ENCODE results near the gene TMEM141. TPM values are rescaled to one million over a fixed set of nuclear protein-coding genes. Genes with fewer than 3 reads are reported as not detected.

Gene TMEM141
- total RNA-seq, 1 donor from 2014 or later: 228 TPM

GRCh38 chr9:136824496-136825225 is 33.5 kb downstream of the TMEM141 start:
- peaks cover 27% of the 10 kb centered on the region for H3K36me3 ChIP-seq (ENCODE audit: control insufficient read depth, insufficient read depth, low read length)
- H3K27me3 ChIP-seq (ENCODE audit: control insufficient read depth, insufficient read depth, low read length): no peaks in the 10 kb centered on the region
- no peak for DNase-seq (ENCODE audit: low read depth)
- H3K4me3 ChIP-seq (ENCODE audit: low read depth, low read length): no peak overlapping the region
- TF ChIP-seq CTCF (IDR thresholded peaks at IDR 0.05; ENCODE audit: insufficient read depth, low read length, severe bottlenecking): no peak
- no peak for FAIRE-seq

- no peak overlapping the region for H3K4me3 ChIP-seq (ENCODE audit: low read depth, low read length)
- H3K36me3 ChIP-seq (ENCODE audit: control insufficient read depth, insufficient read depth, low read length): peaks cover 32% of the 10 kb centered on the region
- DNase-seq (ENCODE audit: low read depth): no peak
- no peak for FAIRE-seq
- TF ChIP-seq CTCF (IDR thresholded peaks at IDR 0.05; ENCODE audit: insufficient read depth, low read length, severe bottlenecking): no peak
- no peaks in the 10 kb centered on the region for H3K27me3 ChIP-seq (ENCODE audit: control insufficient read depth, insufficient read depth, low read length)
These were observed 34.4 kb downstream of the TMEM141 start for GRCh38 chr9:136825295-136826187.

- DNase-seq (ENCODE audit: low read depth) (no peak), FAIRE-seq (no peak)
- Histone ChIP-seq H3K36me3 (ENCODE audit: control insufficient read depth, insufficient read depth, low read length) (peaks cover 33% of the 10 kb centered on the region), H3K4me3 (ENCODE audit: low read depth, low read length) (no peak overlapping the region), H3K27me3 (ENCODE audit: control insufficient read depth, insufficient read depth, low read length) (no peaks in the 10 kb centered on the region)
- no peak for TF ChIP-seq CTCF (IDR thresholded peaks at IDR 0.05; ENCODE audit: insufficient read depth, low read length, severe bottlenecking)
These were observed 35.0 kb downstream of the TMEM141 start for GRCh38 chr9:136826188-136826541.

- Histone ChIP-seq H3K27me3 (ENCODE audit: control insufficient read depth, insufficient read depth, low read length) (no peaks in the 10 kb centered on the region), H3K36me3 (ENCODE audit: control insufficient read depth, insufficient read depth, low read length) (peaks cover 35% of the 10 kb centered on the region), H3K4me3 (ENCODE audit: low read depth, low read length) (no peak overlapping the region)
- DNase-seq (ENCODE audit: low read depth) (no peak), FAIRE-seq (peak; percentile 23)
- no peak for TF ChIP-seq CTCF (IDR thresholded peaks at IDR 0.05; ENCODE audit: insufficient read depth, low read length, severe bottlenecking)
These were observed 35.8 kb downstream of the TMEM141 start for GRCh38 chr9:136826703-136827582.

- Histone ChIP-seq H3K36me3 (ENCODE audit: control insufficient read depth, insufficient read depth, low read length) (peaks cover 36% of the 10 kb centered on the region), H3K4me3 (ENCODE audit: low read depth, low read length) (no peak overlapping the region), H3K27me3 (ENCODE audit: control insufficient read depth, insufficient read depth, low read length) (no peaks in the 10 kb centered on the region)
- no peak for TF ChIP-seq CTCF (IDR thresholded peaks at IDR 0.05; ENCODE audit: insufficient read depth, low read length, severe bottlenecking)
- FAIRE-seq (no peak), DNase-seq (ENCODE audit: low read depth) (no peak)
These were observed 36.8 kb downstream of the TMEM141 start for GRCh38 chr9:136827794-136828473.

All from bronchial epithelial cell (primary cell).